IPS-11a (cell line): ENCODE results near the gene GIPR.
A peak's percentile ranks its signal among the peaks of the same experiment; 100 is the strongest.
"Not testable (repeated sequence)": the region's sequence is repeated elsewhere in the genome, so short reads cannot be mapped to it uniquely, and the experiment has no call there.

Source experiments
- H3K4me3 ChIP-seq: one replicate; pipeline ENCODE4 v1.5.1; 2013; ENCODE audit warnings: low read depth, low read length, control low read depth

Gene GIPR, protein sequence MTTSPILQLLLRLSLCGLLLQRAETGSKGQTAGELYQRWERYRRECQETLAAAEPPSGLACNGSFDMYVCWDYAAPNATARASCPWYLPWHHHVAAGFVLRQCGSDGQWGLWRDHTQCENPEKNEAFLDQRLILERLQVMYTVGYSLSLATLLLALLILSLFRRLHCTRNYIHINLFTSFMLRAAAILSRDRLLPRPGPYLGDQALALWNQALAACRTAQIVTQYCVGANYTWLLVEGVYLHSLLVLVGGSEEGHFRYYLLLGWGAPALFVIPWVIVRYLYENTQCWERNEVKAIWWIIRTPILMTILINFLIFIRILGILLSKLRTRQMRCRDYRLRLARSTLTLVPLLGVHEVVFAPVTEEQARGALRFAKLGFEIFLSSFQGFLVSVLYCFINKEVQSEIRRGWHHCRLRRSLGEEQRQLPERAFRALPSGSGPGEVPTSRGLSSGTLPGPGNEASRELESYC

DNA sequence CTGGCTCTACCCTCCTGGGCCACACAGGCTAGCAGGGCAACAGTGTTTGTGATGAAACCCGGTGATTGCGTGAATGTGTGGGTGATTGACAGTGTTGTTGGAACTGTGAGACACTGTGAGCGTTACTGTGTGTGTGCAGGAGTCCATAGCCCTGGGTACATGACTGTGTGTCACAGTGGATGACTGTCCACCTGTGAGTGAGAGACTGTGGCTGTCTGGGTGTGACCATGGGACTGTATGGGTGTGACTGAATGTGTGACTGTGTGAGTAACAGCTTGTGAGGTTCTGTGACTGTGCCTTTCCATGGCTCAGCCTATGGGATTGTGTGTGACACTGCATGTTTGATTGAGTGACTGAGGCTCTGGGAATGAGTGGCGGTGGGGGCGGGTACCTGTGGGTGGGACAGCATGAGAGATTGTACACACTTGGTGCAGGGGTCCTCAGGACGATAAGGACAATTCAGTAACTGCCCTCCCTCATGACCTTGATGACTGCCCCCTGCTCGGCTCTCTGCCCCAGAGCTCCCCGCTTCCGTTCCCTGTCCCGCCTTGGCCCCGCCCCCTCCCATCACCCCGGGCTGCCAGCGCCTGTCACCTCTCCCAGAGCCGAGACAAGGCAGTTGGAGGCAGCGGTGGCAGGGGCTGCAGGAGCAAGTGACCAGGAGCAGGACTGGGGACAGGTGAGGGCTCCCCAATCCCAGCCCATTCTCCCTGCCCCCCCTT is at the start of gene GIPR:
GIPR (plus strand) TSS at position 602 of the 722 bp plus-strand sequence. CDS start 1,300 bp downstream, outside the sequence.
- H3K4me3 ChIP-seq = peak within 1 kb of the TSS; percentile 47

- no peak overlapping the region for H3K4me3 ChIP-seq
Observed at GRCh38 chr19:45621389-45621788, 46.6 kb upstream of the GIPR start.

GRCh38 chr19:45621976-45622503 is 46.0 kb upstream of the GIPR start:
- H3K4me3 ChIP-seq = no peak overlapping the region

DNA sequence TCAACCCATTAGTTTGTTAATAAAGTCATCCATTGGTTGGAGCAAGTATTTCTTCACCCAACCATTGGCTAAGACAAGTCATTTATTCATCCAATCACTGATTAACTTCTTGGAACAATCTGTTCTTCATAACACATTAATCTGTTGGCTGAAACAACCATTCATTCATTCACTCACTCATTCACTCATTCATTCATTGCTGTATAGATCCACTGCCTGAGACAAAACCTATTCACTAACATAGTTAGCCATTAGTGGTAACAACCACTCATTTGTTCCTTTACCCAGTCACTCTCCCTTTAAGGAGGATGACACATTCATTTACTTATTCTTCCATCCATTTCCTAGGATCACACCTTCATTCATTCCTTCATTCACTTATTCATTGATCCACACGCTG is 44.0 kb upstream of the GIPR start:
- no peak overlapping the region for H3K4me3 ChIP-seq

DNA sequence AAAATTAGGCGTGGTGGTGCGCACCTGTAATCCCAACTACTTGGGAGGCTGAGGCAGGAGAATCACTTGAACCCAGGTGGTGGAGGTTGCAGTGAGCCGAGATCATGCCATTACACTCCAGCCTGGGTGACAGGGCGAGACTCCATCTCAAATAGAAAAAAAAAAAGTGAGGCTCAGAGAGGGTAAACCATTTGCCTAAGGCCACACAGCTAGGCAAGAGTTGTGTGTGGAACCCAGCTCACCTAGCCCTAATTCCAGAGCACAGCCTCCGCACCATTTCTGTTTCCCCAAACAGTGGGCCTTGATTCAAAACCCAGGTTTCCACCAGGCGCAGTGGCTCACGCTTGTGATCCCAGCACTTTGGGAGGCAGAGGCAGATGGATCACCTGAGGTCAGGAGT is 39.8 kb upstream of the GIPR start:
- H3K4me3 ChIP-seq = not testable (repeated sequence)

DNA sequence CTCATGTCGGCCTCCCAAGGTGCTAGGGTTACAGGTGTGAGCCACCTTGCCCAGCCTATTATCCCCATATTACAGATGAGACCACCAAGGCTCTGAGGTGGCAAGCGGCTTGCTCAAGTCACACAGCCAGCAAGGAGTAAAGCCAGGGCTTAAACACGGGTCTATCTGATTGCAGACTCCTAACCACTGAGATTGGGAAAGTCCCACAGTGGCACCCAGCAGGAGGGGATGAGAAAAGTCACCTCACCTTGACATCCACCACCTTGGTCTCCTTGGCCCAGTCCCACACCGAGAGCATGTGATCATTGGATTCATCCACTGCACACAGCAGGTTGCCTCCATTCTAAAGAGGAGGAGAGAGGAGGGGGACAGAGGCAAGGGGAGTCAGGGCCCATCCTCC is 38.3 kb upstream of the GIPR start:
- H3K4me3 ChIP-seq = no peak overlapping the region

DNA sequence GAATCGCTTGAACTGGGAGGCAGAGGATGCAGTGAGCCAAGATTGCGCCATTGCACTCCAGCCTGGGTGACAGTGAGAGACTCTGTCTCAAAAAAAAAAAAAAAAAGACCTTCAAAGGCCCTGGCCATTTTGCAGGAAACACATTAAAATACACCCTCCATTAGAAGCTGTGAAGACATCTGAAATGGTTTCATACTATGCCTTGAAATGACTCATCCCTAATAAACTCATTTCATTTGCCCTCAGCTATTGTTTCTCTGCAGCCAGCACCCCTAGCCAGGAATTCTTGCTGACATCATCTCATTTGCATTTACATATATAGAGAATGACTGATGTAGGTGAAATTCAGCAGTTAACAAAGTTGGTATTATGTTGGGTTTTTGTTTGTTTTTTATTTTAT is 37.6 kb upstream of the GIPR start:
- H3K4me3 ChIP-seq = no peak overlapping the region

DNA sequence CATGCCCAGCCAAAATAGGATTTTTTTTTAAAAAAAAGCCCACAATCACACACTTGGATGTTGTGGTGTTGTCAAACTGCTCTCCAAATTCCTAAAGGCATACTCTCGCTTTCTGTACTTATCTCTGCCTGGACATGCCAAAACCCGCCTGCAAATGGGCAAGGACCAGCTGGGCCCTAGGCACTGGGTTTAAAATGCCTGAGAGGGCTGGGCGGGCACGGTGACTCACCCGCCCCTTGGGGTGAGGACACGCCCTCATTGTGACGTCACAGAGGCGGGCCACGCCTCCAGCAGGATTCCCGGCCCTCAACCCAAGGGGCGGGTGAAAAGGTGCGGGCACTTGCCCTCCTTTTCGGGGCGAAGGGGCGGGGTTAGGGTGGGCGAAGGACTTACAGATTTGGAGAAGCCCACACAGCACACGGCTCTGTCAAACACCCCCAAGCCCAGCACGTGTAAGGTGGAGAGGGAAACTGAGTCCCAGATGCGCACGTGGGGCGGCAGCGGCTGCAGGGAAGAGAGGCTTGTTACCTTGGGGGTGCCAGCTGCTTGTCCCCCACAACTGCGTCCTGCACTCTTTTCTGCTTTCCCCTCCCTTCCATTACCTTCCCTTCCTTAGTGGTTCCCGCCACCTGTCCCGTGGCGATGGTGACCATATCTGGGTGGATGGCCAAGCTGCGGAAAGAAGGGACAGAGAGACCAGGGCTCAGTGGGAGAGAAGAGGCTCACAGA is 35.4 kb upstream of the GIPR start:
- H3K4me3 ChIP-seq = no peak overlapping the region

GRCh38 chr19:45636275-45636674 is 31.7 kb upstream of the GIPR start:
- no peak overlapping the region for H3K4me3 ChIP-seq

GRCh38 chr19:45636902-45637301 is 31.1 kb upstream of the GIPR start:
- no peak overlapping the region for H3K4me3 ChIP-seq

DNA sequence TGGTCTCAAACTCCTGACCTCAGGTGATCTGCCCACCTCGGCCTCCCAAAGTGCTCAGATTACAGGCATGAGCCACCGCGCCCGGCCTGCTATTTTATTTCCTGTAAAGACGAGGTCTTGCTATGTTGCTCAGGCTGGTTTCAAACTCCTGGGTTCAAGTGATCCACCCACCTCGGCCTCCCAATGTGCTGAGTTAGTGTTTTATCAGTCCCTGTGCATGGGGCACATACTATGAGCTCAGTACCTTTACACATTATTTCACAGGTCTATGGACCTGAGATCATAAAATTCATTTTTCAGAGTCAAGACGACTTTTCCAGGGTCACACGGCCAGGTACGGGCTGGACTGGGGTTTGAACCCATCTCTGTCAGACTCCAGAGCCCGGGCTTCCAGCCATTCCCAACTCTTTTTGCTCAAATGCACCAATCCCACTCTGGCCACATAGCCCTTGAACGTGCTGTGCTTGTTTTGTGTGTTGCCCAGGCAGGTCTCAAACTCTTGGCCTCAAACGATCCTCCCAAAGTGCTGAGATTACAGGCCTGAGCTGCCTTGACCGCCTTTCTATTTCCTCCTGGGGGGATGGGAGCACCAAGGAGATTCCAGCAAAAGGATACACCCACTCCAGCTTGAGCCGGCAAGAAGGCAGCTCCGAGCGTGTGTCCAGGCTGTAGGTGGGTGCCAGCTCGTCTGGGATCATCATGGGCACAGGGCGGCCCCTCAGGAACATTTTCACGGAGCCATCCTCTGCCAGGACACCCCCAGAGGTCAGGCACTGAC is 29.9 kb upstream of the GIPR start:
- H3K4me3 ChIP-seq = peak overlapping the region; percentile 54

GRCh38 chr19:45638930-45639729 is 28.9 kb upstream of the GIPR start, which contains the start of gene EML2:
Gene EML2, minus strand, starts transcription at chr19:45639397. Its CDS starts 21 bp downstream, at chr19:45639376.
- peak within 1 kb of the TSS; percentile 54 for H3K4me3 ChIP-seq

GRCh38 chr19:45640849-45641273 is 27.2 kb upstream of the GIPR start:
- H3K4me3 ChIP-seq = peak overlapping the region; percentile 8

- H3K4me3 ChIP-seq = peak overlapping the region; percentile 25
Observed at GRCh38 chr19:45641274-45642105, 26.5 kb upstream of the GIPR start.

DNA sequence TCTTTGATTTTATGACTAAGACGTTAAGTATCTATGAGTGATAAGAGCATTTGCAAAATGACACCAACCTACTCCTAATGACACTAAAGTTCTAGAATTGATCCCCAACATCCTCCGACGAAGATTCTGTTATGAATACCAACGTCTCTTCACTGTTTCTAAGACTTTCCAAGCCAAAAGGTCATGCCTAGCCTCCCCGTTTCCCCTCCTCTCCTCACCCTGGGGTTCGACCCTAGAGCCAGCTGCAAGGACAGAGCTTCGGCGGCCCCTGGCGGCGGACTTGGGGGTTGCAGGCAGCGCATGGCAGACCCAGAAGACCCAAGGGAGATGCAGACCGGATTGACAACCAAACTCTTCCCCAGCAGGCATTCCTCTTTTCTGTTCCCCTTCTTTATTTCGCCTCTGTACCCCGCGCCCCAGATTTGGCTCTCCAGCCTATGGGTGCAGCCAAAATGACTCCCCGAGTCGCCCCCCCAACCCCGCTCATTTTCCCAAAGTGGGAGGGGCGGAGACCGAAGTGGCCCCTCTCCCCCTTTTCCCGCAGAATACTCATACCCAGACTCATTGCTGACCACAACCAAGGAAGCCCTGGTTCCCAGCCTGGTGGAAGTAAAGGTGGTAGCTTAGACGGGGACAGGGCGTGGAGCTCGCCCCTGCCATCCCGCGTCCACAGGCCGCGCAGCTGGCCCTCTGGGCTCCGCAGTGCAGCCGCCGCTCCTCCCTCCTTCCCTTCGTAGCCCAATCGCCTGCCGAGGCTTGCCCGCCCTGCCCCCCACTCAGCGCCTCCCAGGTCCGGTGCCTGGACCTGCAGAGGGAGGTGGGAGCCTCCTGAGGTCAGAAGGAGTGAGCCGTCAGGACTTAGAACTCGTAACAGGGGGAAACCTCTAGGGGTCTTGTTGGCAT is 24.7 kb upstream of the GIPR start:
- H3K4me3 ChIP-seq = peak overlapping the region; percentile 60

DNA sequence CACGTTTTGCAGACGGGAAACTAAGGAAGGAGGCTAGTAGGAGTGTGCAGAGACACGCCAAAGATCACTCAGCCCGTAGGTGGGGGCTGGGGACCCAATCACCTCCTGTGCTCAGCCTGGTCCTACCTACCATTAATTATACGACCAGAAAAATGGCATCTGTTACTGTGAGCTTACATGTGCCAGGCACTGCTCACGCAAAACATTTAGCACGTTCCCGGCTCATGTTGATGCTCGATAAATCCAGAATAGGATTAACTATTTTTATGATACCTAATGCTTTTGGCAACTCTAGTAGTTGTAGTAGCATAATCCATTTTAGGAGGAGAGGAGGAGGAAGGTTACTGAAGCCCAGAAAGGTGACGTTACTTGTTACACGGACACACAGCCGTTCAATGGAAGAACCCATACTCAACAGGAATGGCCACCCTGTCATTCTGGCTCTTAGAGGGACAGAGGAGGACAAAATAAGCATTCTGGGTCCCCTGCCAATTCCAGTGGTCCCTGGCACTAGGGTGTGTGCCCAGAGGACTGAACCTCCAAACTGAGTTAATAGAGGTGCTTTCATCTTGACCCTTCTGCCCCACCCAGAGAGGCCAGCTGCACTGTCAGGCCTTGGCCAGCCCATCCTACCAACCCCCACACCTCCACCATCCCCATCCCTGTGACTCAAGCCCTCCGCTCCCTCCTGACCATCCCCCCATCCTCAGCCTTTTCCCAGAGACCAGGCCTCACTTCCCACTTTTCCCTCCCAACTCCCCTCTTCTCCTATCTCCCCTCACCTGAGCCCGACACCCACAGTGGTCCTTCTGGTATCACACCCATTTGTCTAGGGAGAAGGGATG is 23.9 kb upstream of the GIPR start:
- peak overlapping the region; percentile 60 for H3K4me3 ChIP-seq
